Smooth muscle cell of the umbilical artery (primary cell): Measurements from ENCODE around the gene MMP14. TPM values are rescaled to one million over a fixed set of nuclear protein-coding genes. Genes with fewer than 3 reads are reported as not detected.

Source experiments
- total RNA-seq: library from RNA; depleted of rRNA; stranded (reverse); fragments of >200 nt; gene quantifications from 2 replicates; pipeline ENCODE4 v1.2.3, GENCODE V29; 2014

MMP14 gene
- 539 and 655 TPM in 2 replicates for total RNA-seq

DNA sequence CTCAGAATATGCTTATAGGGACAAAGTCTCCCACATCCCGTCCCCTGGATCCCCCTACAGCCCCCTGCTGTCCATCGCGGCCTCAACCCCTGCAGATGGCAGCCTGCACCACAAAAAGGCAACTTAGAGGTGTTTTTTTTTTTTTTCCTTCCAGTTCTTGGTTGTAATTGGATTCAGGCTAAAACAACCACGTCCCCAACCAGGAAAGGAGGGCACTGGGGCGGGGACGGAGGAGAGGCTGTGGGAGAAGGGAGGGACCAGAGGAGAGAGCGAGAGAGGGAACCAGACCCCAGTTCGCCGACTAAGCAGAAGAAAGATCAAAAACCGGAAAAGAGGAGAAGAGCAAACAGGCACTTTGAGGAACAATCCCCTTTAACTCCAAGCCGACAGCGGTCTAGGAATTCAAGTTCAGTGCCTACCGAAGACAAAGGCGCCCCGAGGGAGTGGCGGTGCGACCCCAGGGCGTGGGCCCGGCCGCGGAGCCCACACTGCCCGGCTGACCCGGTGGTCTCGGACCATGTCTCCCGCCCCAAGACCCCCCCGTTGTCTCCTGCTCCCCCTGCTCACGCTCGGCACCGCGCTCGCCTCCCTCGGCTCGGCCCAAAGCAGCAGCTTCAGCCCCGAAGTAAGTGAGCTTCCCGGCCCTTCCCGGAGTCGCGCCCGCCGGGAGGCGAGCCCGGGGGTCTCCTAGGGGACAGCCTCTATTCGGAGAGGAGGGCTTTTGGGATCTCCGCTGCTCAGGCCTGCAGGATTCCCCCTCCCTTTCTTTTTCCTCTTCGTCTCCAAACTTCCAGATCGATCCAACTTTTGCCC, at the start of gene MMP14:
TSS of gene MMP14 (plus strand) at position 285 of the 813 bp plus-strand sequence. CDS start at position 518, 233 bp downstream.

DNA sequence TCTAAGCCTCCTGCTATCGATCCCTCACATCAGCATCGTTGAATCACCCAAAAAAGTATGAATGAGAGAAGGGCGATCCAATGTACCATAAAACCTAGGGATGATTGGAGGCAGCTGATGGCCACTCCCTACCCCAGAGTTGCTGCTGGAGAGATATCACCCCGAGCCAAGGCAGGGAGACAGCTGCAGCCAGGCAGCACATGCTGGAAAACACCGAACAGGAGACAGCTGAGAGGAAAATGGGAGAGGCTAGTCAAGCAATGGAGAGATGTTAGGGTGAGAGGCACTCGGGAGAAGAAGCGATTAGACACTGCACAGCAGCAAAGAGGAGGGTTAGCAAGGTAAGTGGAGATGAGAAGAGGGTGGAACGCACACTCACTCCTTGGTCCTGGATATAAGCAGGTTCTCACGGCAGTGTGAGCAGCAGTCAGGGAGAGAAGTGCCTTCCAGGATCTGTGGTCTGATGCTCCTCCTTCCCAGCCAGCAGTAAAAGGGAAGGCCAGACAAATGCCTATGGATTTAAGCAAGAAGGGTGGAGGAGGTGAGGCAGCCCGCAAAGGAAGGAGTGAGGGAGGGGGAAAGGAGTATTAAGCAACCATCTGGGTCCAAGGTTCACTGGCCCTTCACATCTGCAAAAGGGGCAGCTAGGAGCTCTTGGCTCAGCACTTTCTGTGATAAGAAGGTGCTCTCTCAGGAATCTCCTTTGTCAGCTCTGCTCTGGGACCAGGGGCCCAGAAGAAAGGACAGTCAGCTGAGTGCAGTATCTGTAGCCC, 21.3 kb upstream of the MMP14 start, which contains the start of gene SLC7A7:
TSS of gene SLC7A7 (minus strand) at position 495 of the 773 bp plus-strand sequence. CDS start 2,037 bp downstream, outside the sequence.

DNA sequence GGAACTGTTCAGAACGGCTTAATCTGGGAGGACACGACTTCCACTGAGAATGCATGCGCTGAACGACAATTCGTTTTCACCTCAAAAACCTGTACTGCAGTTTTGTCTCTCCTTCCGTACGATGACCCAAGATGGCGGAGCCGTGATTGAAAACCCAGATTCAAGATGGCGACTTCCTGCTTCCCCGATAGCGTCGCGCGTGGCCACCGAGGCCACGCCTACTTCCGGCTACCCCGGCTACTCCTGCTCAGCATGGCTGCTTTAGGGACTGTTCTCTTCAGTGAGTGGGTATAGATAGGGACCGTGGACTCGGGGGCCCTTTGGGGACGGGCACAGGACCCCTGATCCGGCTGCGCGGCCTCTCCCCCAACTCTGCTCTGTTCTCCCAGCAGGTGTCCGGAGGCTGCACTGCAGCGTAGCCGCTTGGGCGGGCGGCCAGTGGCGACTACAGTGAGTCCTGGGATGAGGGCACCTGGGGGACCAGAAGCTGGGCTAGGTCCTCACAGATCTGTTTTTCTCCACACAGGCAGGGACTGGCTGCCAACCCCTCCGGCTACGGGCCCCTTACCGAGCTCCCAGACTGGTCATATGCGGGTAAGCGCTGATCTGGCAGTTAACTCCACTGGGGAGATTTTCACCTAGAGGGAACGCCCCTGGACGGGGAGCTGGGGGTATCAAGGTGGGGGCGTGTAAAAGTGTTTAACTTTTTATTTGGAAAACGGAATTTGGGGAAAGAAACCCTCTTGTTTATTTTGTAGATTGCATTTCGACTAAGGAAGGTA, 6.5 kb upstream of the MMP14 start, which contains the start of gene MRPL52:
TSS of gene MRPL52 (plus strand) at position 227 of the 782 bp plus-strand sequence. CDS start at position 253, 26 bp downstream.

DNA sequence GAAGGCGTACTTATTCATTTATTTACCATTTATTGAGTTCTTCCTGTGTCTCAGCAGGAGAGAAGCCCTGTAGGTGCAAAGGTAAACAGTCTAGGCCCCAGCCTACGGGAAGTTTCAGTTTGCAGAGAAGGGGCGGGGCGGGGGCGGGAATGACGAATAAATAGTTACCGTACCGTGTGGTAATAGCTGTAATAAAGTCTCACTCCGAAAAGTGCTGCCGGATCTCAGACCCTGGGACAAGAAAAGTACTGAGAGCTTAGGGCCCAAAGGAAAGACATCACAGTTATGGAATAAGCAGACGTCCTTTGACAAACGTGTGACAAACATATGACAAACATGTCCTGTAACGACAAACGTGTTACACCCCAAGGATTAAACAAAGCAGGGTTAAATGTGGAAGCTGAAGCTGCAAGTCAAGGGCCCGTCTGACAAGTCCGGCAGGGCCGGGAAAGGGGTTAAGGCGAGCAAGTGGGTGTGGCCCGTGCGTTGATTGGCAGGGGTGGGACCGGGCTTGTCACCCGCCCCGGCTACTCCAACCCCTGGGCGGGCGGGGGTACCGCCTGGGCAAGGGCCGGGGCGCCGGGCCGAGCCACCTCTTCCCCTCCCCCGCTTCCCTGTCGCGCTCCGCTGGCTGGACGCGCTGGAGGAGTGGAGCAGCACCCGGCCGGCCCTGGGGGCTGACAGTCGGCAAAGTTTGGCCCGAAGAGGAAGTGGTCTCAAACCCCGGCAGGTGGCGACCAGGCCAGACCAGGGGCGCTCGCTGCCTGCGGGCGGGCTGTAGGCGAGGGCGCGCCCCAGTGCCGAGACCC, 35.0 kb downstream of the MMP14 start, which contains the start of gene LRP10:
TSS of gene LRP10 (plus strand) at position 517 of the 809 bp plus-strand sequence. CDS start 564 bp downstream, outside the sequence.

DNA sequence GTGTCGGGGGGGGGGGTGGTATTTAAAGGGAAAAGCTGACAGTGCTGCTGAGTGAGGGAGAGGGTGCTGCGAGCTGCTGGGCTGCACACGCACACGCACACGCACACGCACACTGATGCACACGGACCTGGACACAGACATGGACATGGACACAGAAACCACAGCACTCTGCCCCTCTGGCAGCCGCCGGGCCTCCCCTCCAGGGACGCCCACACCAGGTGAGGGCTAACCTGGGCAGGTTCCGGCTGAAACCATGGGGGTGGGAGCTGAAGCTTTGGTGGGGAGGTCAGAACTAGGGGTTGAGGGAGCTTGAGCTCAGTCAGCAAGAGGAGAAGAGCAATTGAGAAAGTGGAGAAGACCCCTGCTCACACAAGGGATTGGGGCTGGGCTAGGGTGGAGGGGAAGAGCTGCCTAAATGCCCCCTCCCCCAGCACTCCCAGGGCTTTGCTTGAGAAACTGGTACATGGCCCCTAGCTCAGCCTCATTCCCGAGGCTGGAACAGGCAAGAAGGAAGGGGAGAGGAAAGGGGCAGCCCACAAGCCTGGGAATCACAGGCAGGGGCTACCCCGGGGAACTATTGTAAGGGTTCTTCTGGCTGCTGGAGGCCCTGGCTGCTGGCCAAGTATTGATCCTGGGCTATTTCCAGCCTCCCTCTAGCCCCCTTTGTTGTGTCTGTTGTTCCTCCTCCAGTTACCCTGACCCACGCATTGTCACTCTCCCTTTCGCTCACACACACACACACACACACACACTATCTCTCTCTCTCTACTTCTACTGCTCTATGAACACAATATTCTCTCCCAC, 47.0 kb downstream of the MMP14 start, which contains the start of gene REM2:
TSS of gene REM2 (plus strand) at position 50 of the 804 bp plus-strand sequence. CDS start at position 116, 66 bp downstream.

Other genes with a start within 250 kb of the MMP14 start
- 225 and 277 TPM in 2 replicates for gene DAD1, start 247.4 kb upstream of the MMP14 start, total RNA-seq
- 24.6 and 29.4 TPM in 2 replicates for gene ABHD4, start 238.3 kb upstream of the MMP14 start, total RNA-seq
- not detected in 2 replicates for gene OR6J1, start 192.2 kb upstream of the MMP14 start, total RNA-seq
- 30.3 and 39.1 TPM in 2 replicates for gene OXA1L, start 69.9 kb upstream of the MMP14 start, total RNA-seq
- gene SLC7A7, start 21.1 kb upstream of the MMP14 start, total RNA-seq, result 5.1 and 10.1 TPM in 2 replicates
- 25.1 and 35.3 TPM in 2 replicates for gene MRPL52, start 6.7 kb upstream of the MMP14 start, total RNA-seq
- 117 and 200 TPM in 2 replicates for gene LRP10, start 35.2 kb downstream of the MMP14 start, total RNA-seq
- gene REM2, start 46.6 kb downstream of the MMP14 start, total RNA-seq, result 0.14 TPM in 1 of 2 replicates, not detected in the other
- gene RBM23, start 82.6 kb downstream of the MMP14 start, total RNA-seq, result 59.2 and 93.5 TPM in 2 replicates
- 46.0 and 60.8 TPM in 2 replicates for gene PRMT5, start 92.8 kb downstream of the MMP14 start, total RNA-seq
- 17.2 and 28.2 TPM in 2 replicates for gene HAUS4, start 120.5 kb downstream of the MMP14 start, total RNA-seq
- gene AJUBA, start 146.0 kb downstream of the MMP14 start, total RNA-seq, result 36.3 and 57.9 TPM in 2 replicates
- 5.6 and 7.8 TPM in 2 replicates for gene C14orf93, start 173.6 kb downstream of the MMP14 start, total RNA-seq
- gene PSMB5, start 198.3 kb downstream of the MMP14 start, total RNA-seq, result 182 and 254 TPM in 2 replicates
- not detected in 2 replicates for gene PSMB11, start 205.6 kb downstream of the MMP14 start, total RNA-seq
- 8.0 and 9.7 TPM in 2 replicates for gene CDH24, start 220.9 kb downstream of the MMP14 start, total RNA-seq